ENCODE results near the gene HID1. TPM values are rescaled to one million over a fixed set of nuclear protein-coding genes. Genes with fewer than 3 reads are reported as not detected.

Gene HID1
- total and polyA plus RNA-seq, 2 donors (not counting 1 experiment from before 2014, with no cell fraction given): 3.9 to 4.0 TPM

GRCh38 chr17:74904687-74905409 is 67.7 kb downstream of the HID1 start:
- Histone ChIP-seq H3K27me3 (replicated peaks in 1 of 4; ENCODE audit: control extremely low read depth in 1 of 4, control insufficient read depth in 3 of 4, insufficient read depth in 4 of 4, low read length in 3 of 4) (peaks cover 0 to 20% (median 2%) of the 10 kb centered on the region in 4 experiments), H3K9ac (ENCODE audit: low read length) (no peak overlapping the region), H3K36me3 (replicated peaks in 1 of 2; ENCODE audit: control extremely low read depth in 1 of 2, control insufficient read depth in 1 of 2, extremely low read depth in 1 of 2, insufficient read depth in 2 of 2, low read length in 1 of 2) (no peaks in the 10 kb centered on the region), H2AFZ (ENCODE audit: insufficient read depth, low read depth, low read length, poor library complexity, severe bottlenecking) (no peak overlapping the region), H4K20me1 (ENCODE audit: control insufficient read depth, insufficient read depth, low read length, poor library complexity, severe bottlenecking) (no peaks in the 10 kb centered on the region), H3K79me2 (ENCODE audit: control insufficient read depth, insufficient read depth, low read length) (no peaks in the 10 kb centered on the region), H3K4me1 (ENCODE audit: control insufficient read depth in 2 of 2, insufficient read depth in 2 of 2, low read length in 2 of 2) (no peaks in the 10 kb centered on the region), H3K27ac (ENCODE audit: low read length in 2 of 2) (no peak overlapping the region), H3K9me3 (ENCODE audit: control extremely low read depth in 1 of 3, control insufficient read depth in 2 of 3, insufficient read depth in 1 of 3, low read length in 2 of 3) (no peaks in the 10 kb centered on the region), H3K4me3 (ENCODE audit: control extremely low read depth in 1 of 5, extremely low read depth in 1 of 5, insufficient read depth in 1 of 5, low read depth in 2 of 5, low read length in 4 of 5) (no peak overlapping the region), H3K4me2 (replicated peaks; ENCODE audit: low read depth, low read length, poor library complexity, severe bottlenecking) (no peak overlapping the region)
- H3K4me3 Mint-ChIP-seq: no peak overlapping the region
- DNase-seq (no peak), ATAC-seq (ENCODE audit: low read depth) (no peak)
- ChIA-PET POLR2A (no interaction called here), CTCF (no interaction called here)
- intact Hi-C loops (cut with micrococcal nuclease): no loop called here
- TF ChIP-seq CTCF (IDR thresholded peaks at IDR 0.05) (no peak), EZH2 (IDR thresholded peaks at IDR 0.05; ENCODE audit: borderline replicate concordance, insufficient read depth, low read depth, low read length, poor library complexity, severe bottlenecking) (no peak)
- no peaks in the 10 kb centered on the region for H3K9me3 Mint-ChIP-seq (ENCODE audit: insufficient read depth)
- no peaks in the 10 kb centered on the region for H3K4me1 Mint-ChIP-seq
- WGBS (ENCODE audit: insufficient coverage): 90% methylated on average over 3 of the region's 7 CpGs
- H3K27ac Mint-ChIP-seq: no peak overlapping the region
- peaks cover 25% of the 10 kb centered on the region for H3K27me3 Mint-ChIP-seq

GRCh38 chr17:74903671-74904070 is 68.9 kb downstream of the HID1 start:
- 64% methylated on average over 2 of the region's 6 CpGs for WGBS (ENCODE audit: insufficient coverage)
- Mint-ChIP-seq H3K4me3 (no peak overlapping the region), H3K9me3 (ENCODE audit: insufficient read depth) (no peaks in the 10 kb centered on the region), H3K27ac (no peak overlapping the region), H3K4me1 (no peaks in the 10 kb centered on the region), H3K27me3 (peaks cover 29% of the 10 kb centered on the region)
- POLR2A ChIA-PET: no interaction called here
- Histone ChIP-seq H4K20me1 (ENCODE audit: control insufficient read depth, insufficient read depth, low read length, poor library complexity, severe bottlenecking) (no peaks in the 10 kb centered on the region), H3K27ac (ENCODE audit: low read length in 2 of 2) (no peak overlapping the region), H3K4me1 (ENCODE audit: control insufficient read depth in 2 of 2, insufficient read depth in 2 of 2, low read length in 2 of 2) (no peaks in the 10 kb centered on the region), H3K36me3 (replicated peaks in 1 of 2; ENCODE audit: control extremely low read depth in 1 of 2, control insufficient read depth in 1 of 2, extremely low read depth in 1 of 2, insufficient read depth in 2 of 2, low read length in 1 of 2) (no peaks in the 10 kb centered on the region), H3K27me3 (replicated peaks in 1 of 4; ENCODE audit: control extremely low read depth in 1 of 4, control insufficient read depth in 3 of 4, insufficient read depth in 4 of 4, low read length in 3 of 4) (peaks cover 0 to 22% (median 2%) of the 10 kb centered on the region in 4 experiments), H3K79me2 (ENCODE audit: control insufficient read depth, insufficient read depth, low read length) (no peaks in the 10 kb centered on the region), H3K9ac (ENCODE audit: low read length) (no peak overlapping the region), H2AFZ (ENCODE audit: insufficient read depth, low read depth, low read length, poor library complexity, severe bottlenecking) (no peak overlapping the region), H3K9me3 (ENCODE audit: control extremely low read depth in 1 of 3, control insufficient read depth in 2 of 3, insufficient read depth in 1 of 3, low read length in 2 of 3) (no peaks in the 10 kb centered on the region), H3K4me3 (ENCODE audit: control extremely low read depth in 1 of 5, extremely low read depth in 1 of 5, insufficient read depth in 1 of 5, low read depth in 2 of 5, low read length in 4 of 5) (no peak overlapping the region), H3K4me2 (replicated peaks; ENCODE audit: low read depth, low read length, poor library complexity, severe bottlenecking) (no peak overlapping the region)
- ATAC-seq (ENCODE audit: low read depth) (no peak), DNase-seq (no peak)
- CTCF ChIA-PET: no interaction called here
- intact Hi-C loops (cut with micrococcal nuclease): no loop called here
- TF ChIP-seq EZH2 (IDR thresholded peaks at IDR 0.05; ENCODE audit: borderline replicate concordance, insufficient read depth, low read depth, low read length, poor library complexity, severe bottlenecking): no peak
- TF ChIP-seq CTCF (IDR thresholded peaks at IDR 0.05): no peak

Measured in B cell (primary cell).